Gastroesophageal sphincter (tissue), 4 donors: ENCODE data around the gene SLC25A1. TPM values are rescaled to one million over a fixed set of nuclear protein-coding genes. Genes with fewer than 3 reads are reported as not detected.

Source experiments
- ATAC-seq: fragments of 150-250 bp; one replicate; pipeline ENCODE4 v1.9.1; 2016; ENCODE audit warnings: mild to moderate bottlenecking, moderate library complexity
- H3K27ac ChIP-seq, 4 donors: fragments of 200-600 bp; sonication (generic) in 3 of 4; 1 replicate in 3 of 4; 2 replicates in 1 of 4; pipeline ENCODE4 v1.5.1; 2016 to 2019
- H3K27me3 ChIP-seq: fragments of 200-600 bp; sonication (generic); one replicate; pipeline ENCODE4 v1.5.1; 2019
- H3K36me3 ChIP-seq, 2 donors: fragments of 200-600 bp; sonication (generic); one replicate each; pipeline ENCODE4 v1.5.1; 2019; ENCODE audit warnings: control low read depth in 1 of 2
- H3K4me1 ChIP-seq, 3 donors: fragments of 200-600 bp; sonication (generic); 1 replicate in 2 of 3; 2 replicates in 1 of 3; pipeline ENCODE4 v1.5.1; 2016 to 2019; ENCODE audit warnings: control low read depth in 2 of 3
- H3K4me3 ChIP-seq, 2 donors: fragments of 200-600 bp; sonication (generic); one replicate each; pipeline ENCODE4 v1.5.1; 2019; ENCODE audit warnings: mild to moderate bottlenecking in 1 of 2, moderate library complexity in 1 of 2
- H3K9me3 ChIP-seq, 3 donors: fragments of 200-600 bp; sonication (generic); one replicate each; pipeline ENCODE4 v1.5.1; 2017 to 2019; ENCODE audit warnings: control low read depth in 2 of 3
- EP300 ChIP-seq: sonication (generic); formaldehyde crosslinking; IDR thresholded peaks from one replicate; pipeline ENCODE4 v1.6.1; 2017; ENCODE audit warnings: antibody characterized with exemption, mild to moderate bottlenecking
- POLR2A ChIP-seq, 2 donors: fragments of 450-650 bp; IDR thresholded peaks; one replicate each; pipeline ENCODE4 v1.6.1; 2017; ENCODE audit warnings: antibody characterized with exemption in 2 of 2, mild to moderate bottlenecking in 2 of 2, moderate library complexity in 1 of 2
- POLR2AphosphoS5 ChIP-seq: sonication (generic); formaldehyde crosslinking; IDR thresholded peaks from one replicate; pipeline ENCODE4 v1.6.1; 2017; ENCODE audit warnings: antibody characterized with exemption
- WGBS, 2 donors: methylation state at CpG; one replicate each; pipeline ENCODE4 v1.1.5; 2018; ENCODE audit warnings: low coverage in 1 of 2; 5-methylcytosine and 5-hydroxymethylcytosine counted together
- total RNA-seq, 4 donors: library from RNA; depleted of rRNA; stranded (reverse); fragments of >200 nt; gene quantifications; one replicate each; pipeline ENCODE4 v1.1.0, GENCODE V29; 2016
- TF ChIP-seq, protein P1 (sequence below), 4 experiments: fragments of 200-600 bp in 2 of 4; fragments of 450-650 bp in 2 of 4; sonication (generic) in 1 of 4; IDR thresholded peaks; one replicate each; pipeline ENCODE4 v1.5.1; 2017 to 2019; ENCODE audit warnings: antibody characterized with exemption in 4 of 4, mild to moderate bottlenecking in 2 of 4, moderate library complexity in 2 of 4

SLC25A1 gene
- total RNA-seq, 4 donors from 2014 or later: 42.1 to 69.9 (median 51.1) TPM

DNA sequence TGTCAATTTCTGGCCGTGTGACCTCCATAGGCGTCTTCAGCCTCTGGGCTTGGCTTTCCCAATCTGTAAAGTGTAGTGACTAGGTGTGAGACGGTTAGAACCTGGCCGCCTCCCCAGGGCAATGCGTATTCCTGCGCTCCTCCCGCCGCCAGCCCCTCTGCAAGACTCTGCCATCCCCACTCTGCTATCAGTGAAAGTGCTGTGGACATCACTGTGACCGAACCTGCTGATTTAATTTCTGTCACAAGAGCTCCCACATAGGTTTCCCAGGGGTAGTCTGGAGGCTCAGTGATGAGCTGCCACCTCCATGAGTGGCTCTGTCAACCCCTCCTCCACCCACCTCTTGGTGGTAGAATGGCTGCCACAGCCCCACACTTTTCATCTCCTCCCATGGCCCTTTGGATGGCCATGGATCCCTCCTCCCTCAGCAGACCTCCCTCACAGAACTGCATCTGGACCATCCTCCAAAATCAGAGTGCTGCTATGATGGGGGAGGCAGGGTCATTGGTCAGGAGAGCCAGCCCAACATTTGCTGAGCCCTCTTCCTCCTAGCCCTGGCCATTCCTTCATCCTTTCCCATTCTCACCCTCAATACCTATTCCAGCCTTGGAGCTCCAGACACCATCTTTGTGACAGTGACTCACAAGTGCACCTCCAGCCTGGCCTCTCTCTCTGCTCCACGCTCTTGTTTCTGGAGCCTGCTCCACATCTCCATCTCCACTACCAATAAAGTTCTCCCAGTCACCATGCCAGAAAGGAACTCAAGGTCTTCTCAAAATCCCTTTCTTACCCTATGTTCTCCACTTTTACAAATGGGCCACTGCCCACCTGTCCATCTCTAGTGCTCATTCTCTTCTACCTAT lies 27.0 kb downstream of the SLC25A1 start:
- Histone ChIP-seq H3K4me1 (peaks cover 0 to 20% (median 7%) of the 10 kb centered on the region in 3 donors), H3K4me3 (no peak overlapping the region), H3K27me3 (peaks cover 90% of the 10 kb centered on the region), H3K36me3 (no peaks in the 10 kb centered on the region), H3K9me3 (peaks cover 0 to 5% (median 0%) of the 10 kb centered on the region in 3 donors), H3K27ac (no peak overlapping the region)
- ATAC-seq: no peak
- TF ChIP-seq POLR2AphosphoS5: no peak
- no peak for TF ChIP-seq EP300
- TF ChIP-seq, protein P1, sequence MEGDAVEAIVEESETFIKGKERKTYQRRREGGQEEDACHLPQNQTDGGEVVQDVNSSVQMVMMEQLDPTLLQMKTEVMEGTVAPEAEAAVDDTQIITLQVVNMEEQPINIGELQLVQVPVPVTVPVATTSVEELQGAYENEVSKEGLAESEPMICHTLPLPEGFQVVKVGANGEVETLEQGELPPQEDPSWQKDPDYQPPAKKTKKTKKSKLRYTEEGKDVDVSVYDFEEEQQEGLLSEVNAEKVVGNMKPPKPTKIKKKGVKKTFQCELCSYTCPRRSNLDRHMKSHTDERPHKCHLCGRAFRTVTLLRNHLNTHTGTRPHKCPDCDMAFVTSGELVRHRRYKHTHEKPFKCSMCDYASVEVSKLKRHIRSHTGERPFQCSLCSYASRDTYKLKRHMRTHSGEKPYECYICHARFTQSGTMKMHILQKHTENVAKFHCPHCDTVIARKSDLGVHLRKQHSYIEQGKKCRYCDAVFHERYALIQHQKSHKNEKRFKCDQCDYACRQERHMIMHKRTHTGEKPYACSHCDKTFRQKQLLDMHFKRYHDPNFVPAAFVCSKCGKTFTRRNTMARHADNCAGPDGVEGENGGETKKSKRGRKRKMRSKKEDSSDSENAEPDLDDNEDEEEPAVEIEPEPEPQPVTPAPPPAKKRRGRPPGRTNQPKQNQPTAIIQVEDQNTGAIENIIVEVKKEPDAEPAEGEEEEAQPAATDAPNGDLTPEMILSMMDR (IDR thresholded peaks at IDR 0.05): no peak
- TF ChIP-seq POLR2A (IDR thresholded peaks at IDR 0.05): no peak
- WGBS, 2 donors: 57 to 88% methylated on average over 1 to 10 of the region's 10 CpGs

DNA sequence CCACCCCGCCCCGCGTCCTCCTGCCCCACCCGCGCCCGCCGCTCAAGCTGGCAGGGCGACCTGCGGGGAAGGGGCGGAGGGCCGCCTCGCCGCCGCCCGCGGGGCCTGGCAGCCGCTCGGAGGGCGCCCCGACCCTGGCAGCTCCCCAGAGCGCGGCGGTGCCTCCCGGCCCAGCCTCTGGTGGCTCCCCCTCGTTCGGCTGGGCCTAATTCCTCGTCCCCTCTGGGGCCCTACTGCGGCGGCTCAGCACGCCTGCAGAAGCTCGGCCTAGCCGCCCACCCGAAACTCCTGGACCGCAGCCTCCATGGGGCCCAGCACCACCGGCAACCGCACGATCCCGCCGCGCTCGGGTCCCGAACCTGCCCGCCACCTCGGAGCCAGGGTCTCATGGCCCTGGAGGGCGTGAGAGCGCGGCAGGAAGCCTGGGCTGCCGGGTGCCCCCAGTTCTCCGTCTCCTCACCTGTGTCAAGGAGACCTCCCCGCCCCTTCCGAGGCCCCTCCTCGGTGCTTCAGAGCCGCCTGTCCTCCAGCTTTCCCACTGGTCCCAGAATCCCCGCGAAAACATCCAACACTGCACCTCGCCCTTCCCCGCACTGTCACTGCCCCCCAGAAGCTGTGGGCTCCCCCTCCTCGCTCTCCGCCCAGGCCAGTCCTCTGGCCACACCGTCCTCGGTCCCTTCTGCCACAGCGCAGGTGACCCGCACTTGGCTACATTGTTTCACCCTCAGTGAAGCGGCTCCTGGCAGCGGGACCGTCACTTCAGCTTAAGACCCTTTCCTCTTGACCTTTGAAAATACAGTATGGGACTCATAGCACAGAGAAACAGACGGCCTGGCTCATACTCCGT lies 27.8 kb downstream of the SLC25A1 start:
- Histone ChIP-seq H3K4me1 (peaks cover 0 to 20% (median 7%) of the 10 kb centered on the region in 3 donors), H3K36me3 (no peaks in the 10 kb centered on the region), H3K9me3 (peaks cover 0 to 5% (median 0%) of the 10 kb centered on the region in 3 donors), H3K27me3 (peaks cover 81% of the 10 kb centered on the region), H3K4me3 (peak overlapping the region in 1 of 2 donors; percentile 6), H3K27ac (no peak overlapping the region)
- WGBS, 2 donors: 20 to 34% methylated on average over 1 to 5 of the region's 68 CpGs
- ATAC-seq: no peak
- TF ChIP-seq POLR2A (IDR thresholded peaks at IDR 0.05) (no peak), EP300 (no peak), POLR2AphosphoS5 (no peak)
- TF ChIP-seq, protein P1 (IDR thresholded peaks at IDR 0.05): no peak

DNA sequence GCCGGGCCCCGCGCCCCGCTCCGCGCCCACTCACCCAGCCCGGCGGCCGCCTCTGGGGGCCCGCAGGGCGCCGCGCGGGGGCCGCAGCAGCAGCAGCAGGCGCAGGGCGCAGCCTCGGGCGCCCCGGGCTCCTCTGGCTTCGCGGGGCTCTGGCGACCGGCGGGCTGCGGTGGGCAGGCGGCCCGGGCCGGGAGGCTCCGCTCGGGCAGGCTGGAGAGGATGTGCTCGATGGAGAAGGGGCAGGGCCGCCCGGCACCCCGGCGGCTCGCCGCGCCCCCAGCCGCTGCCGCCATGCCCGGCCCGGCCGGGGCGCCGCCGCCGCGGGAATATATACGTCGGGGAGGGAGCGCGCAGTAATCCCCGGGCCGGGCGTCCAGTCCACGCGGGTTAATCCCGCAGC lies 28.5 kb downstream of the SLC25A1 start, which contains the start of gene GSC2:
Gene GSC2 (minus strand): TSS at position 302 of the 400 bp plus-strand sequence. CDS start 9 bp downstream, at position 293.
- WGBS, 2 donors: no CpG with 5 or more reads among the region's 59 CpGs
- Histone ChIP-seq H3K36me3 (no peaks in the 10 kb centered on the region), H3K9me3 (peaks cover 0 to 5% (median 0%) of the 10 kb centered on the region in 3 donors), H3K27me3 (peaks cover 74% of the 10 kb centered on the region), H3K4me1 (peaks cover 0 to 20% (median 7%) of the 10 kb centered on the region in 3 donors), H3K4me3 (peak within 1 kb of the TSS in 1 of 2 donors; percentile 38), H3K27ac (no peak within 1 kb of the TSS)
- TF ChIP-seq EP300 (no peak), POLR2A (IDR thresholded peaks at IDR 0.05) (no peak), POLR2AphosphoS5 (no peak)
- TF ChIP-seq, protein P1 (IDR thresholded peaks at IDR 0.05): no peak
- no peak for ATAC-seq

DNA sequence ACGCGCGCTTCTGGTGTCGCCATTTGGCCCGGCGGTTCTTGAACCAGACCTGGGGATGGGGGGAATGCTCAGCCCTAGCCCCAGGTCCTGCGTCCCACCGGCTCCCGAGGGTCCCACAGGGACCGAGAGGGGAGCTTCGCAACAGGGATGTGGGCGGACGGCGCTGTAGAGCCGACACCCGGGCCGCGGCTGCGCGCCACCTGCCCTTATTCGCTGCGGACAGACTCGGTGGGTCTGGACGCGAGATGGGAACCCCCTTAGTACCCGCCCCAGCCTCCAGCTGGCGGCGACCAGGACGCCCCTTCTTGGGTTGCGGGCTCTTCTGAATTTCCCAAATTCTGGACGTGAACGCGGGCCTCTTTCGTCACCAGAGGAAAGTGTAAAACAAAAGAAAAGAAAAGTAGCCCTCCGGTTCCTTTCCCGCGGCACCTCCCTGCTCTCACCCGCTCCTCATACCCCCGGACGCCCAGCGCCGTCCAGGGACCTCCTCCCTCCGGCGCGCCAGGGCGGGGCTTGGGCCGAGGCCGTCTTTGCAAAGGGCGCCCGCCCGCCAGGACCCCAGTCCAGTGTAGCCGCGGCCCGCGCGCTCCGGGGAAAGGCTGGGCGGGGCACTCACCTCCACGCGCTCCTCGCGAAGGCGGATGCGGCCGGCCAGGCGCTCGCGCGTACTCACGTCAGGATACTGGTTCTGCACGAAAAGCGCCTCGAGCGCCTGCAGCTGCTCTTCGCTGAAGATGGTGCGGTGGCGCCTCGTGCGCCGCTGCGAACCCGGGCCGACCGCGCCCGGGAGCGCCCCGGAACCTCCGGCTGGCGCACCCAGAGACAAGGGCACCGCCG lies 29.3 kb downstream of the SLC25A1 start:
- Histone ChIP-seq H3K4me3 (peak overlapping the region in 1 of 2 donors; percentile 38), H3K9me3 (peaks cover 0 to 5% (median 0%) of the 10 kb centered on the region in 3 donors), H3K36me3 (no peaks in the 10 kb centered on the region), H3K27me3 (peaks cover 69% of the 10 kb centered on the region), H3K27ac (no peak overlapping the region), H3K4me1 (peaks cover 0 to 24% (median 7%) of the 10 kb centered on the region in 3 donors)
- no peak for TF ChIP-seq EP300
- TF ChIP-seq POLR2A (IDR thresholded peaks at IDR 0.05): no peak
- TF ChIP-seq POLR2AphosphoS5: no peak
- TF ChIP-seq, protein P1 (IDR thresholded peaks at IDR 0.05): no peak
- ATAC-seq: no peak
- 3% methylated on average over 21 of the region's 92 CpGs; no CpG with 5 or more reads in 1 of the 2 donors for WGBS, 2 donors
